Activated CD4-positive, alpha-beta T cell treated with anti-CD3 and anti-CD28 coated beads, Interleukin-2, amount 50 U/mL, for 4 hours (primary cell): ENCODE measurements around the gene RNASEH2B.

ENCODE experiments used
- DNase-seq, 2 experiments: peaks; one replicate each; pipeline ENCODE4 v3.0.0-alpha.2; 2020

The RNASEH2B gene

DNA sequence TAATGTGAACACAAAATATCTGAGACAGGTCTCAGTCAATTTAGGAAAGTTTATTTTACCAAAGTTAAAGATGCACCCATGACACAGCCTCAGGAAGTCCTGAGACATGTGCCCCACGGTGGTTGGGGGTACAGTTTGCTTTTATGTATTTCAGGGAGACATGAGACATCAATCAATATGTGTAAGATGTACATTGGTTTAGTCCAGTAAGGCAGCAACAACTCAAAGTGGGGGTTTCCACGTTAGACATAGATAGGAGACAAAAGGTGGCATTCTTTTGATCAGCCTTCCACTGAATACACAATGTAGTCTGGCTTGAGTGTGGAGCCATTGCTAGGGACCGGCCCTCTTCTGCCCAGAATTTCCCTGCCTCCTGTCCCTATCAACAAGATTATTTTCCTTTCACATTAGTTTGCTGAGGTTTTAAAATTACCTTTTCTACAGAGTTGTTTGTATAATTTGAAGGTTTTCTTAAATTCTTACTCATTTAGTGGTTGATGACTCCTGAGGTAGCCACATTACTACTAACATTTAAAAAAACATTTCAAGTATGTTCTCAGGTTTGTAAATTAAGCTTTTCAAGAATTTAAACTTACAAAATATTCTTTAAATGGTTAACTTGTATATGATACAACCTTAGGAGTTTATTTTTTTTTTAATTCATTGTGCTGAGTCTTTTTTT is 33.2 kb downstream of the RNASEH2B start:
- no peak for DNase-seq

DNA sequence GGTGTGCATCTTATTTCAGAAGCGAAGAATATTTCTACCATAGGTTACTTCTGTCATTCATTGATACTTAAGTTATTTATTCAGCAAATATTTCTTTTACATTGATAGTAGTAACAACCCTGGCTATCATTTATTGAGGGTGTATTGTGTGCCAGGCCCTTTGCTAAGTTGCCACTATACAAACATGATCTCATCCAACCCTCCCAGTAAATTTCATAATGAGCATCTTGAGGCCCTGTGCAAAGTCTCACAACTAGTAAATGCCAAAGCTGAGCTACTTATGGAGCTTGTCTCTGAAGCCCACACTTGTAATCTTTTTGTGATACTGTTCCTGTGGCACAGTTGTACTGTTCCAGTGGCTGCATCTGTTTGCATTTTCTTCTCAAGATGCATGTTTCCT is 36.1 kb downstream of the RNASEH2B start:
- DNase-seq: no peak

DNA sequence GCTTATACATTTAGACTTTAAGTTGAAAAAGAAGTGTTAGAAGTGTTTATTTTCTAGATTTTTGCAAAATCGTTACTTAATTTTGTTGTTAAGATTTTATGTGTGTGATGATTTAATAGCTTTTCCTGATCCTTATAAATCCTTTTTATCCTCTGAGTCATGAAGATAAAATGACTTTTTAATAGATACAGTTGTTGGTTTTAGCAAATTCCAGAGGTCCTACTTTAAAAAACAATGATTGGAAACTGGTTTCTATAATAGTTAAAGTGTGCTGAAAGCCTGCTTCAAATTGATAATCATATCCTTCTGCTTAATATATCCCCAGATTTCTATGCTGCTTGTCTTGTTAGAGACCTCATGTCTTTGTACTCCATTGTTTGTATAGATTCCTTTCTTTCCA is 39.0 kb downstream of the RNASEH2B start:
- no peak for DNase-seq

- no peak for DNase-seq
Measured at GRCh38 chr13:50950849-50951248, 41.3 kb downstream of the RNASEH2B start.

- no peak for DNase-seq
Measured at GRCh38 chr13:50951366-50951765, 41.8 kb downstream of the RNASEH2B start.

DNA sequence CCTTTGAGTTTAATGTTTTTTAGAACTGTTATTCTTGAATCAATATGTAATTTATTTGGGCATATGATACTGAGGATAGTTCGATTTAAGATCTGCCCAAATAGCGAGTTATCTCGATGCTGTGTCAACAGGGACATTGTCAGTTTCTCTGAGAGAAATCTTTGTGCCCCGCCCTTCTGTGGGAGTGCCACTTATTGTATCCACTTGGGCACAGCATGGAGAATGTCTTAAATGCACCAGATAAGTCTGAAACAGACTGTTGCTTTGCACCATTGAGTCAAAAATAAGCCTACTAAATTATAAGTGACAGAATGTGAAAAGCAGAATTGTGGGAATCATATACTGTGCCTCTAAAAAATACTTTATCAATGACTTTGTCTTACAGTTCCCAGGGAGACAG is 45.6 kb downstream of the RNASEH2B start:
- DNase-seq: no peak

GRCh38 chr13:50955798-50956197 is 46.2 kb downstream of the RNASEH2B start:
- no peak for DNase-seq

DNA sequence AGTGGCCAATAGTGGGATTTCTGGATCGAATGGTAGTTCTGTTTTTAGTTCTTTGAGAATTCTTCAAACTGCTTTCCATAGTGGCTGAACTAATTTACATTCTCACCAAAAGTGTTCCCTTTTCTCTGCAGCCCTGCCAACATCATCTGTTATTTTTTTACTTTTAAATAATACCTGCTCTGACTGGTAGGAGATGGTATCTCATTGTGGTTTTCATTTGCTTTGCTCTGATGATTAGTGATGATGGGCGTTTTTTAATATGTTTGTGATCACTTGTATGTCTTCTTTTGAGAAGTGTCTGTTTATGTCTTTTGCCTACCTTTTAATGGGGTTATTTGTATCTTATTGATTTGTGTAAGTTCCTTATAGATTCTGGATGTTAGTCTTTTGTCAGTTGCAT is 48.0 kb downstream of the RNASEH2B start:
- no peak for DNase-seq

DNA sequence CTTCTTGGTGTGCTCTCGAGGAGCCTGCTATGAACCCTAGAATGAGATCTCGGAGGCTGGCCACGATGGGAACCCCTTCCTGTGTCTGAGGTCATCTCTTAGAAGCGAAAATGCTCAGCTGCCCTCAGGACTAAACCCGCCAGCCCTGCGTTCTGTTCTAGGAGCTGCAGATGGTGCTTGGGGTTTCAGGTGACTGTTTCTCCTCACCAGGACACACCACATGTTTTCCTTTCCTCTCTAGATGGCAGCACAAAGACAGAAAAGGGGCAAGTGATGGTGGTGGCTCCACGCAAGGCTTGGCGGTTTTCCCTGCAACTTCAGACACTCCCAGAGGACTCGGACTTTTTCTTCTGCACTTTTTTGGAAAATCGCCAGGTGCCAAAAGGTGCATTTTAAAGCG is 60.1 kb downstream of the RNASEH2B start:
- no peak for DNase-seq

- no peak for DNase-seq
Measured at GRCh38 chr13:50970956-50971355, 61.4 kb downstream of the RNASEH2B start.

- no peak for DNase-seq
Measured at GRCh38 chr13:50974268-50974667, 64.7 kb downstream of the RNASEH2B start.

DNA sequence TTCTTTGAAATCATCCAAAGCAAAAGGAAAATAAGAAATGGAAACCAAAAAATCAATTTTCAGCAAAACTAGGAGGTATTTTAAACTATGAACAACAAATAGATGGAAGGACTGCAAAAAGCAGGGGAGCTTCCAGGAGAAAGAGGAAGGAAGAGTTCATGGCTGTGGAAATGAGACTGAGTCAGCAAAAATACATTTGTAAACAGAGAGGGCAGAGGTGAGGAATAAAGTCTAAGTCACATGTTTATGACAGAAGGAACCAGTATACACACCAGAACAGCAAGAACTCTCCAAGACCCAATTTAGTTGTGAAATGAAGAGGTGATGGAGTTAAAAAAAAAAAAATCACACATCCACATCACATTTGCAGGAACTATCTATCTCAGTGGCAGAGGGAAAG is 69.6 kb downstream of the RNASEH2B start:
- DNase-seq: no peak

DNA sequence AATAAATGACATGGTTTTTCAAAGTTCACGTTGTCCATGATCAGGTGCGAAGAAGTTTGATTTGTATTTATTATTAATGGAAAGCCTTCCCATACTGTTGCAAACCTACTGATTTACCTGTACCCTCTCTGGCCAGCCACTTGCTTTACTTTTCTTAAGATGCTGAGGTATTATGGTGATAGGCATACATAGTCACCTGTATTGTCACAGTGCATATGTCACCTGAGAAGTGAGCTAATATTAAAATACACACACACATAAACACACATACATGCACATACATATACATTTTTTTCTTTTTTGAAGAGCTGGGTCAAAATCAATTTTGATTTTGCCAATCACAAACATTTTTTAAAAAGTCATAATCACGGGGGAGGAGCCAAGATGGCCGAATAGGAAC is 72.1 kb downstream of the RNASEH2B start:
- DNase-seq: no peak

GRCh38 chr13:50989476-50989875 is 79.9 kb downstream of the RNASEH2B start:
- no peak for DNase-seq

GRCh38 chr13:50990065-50990817 is 80.7 kb downstream of the RNASEH2B start:
- no peak for DNase-seq

DNA sequence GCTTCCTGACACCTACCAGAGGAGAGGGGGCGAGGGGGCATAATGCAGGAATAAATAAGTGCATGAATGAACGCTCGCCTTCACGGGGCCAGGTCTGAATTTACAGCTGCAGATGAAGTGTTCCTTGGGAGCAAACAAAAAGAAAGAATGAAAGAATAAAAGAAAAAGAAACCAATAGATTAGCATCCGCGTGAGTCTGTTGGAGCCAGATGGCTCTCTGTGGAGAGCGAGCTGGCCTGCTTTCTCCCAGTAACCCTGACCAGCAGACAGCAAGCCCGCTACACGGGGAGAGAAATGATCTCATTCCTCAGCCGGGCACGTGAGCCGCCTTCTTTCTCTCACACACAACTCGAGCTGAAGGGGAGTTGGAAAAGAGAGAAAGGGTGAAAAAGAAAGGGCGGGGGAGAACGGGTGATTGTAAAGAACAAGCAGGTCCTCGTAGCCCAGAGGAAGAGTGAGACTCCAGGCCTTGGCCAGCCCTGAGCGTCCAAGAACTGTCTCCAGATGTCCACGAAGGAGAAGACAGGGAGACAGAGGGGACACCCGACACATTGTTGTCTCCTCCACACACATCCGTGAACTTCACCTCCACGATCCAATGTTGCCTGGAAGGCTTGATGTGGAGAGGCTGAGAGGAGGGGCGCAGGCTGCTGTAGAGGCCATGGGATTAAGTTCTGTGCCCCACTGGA is 81.4 kb downstream of the RNASEH2B start:
- no peak for DNase-seq

GRCh38 chr13:50991579-50992521 is 82.3 kb downstream of the RNASEH2B start:
- no peak for DNase-seq

- DNase-seq: no peak
Measured at GRCh38 chr13:50993371-50993770, 83.8 kb downstream of the RNASEH2B start.

DNA sequence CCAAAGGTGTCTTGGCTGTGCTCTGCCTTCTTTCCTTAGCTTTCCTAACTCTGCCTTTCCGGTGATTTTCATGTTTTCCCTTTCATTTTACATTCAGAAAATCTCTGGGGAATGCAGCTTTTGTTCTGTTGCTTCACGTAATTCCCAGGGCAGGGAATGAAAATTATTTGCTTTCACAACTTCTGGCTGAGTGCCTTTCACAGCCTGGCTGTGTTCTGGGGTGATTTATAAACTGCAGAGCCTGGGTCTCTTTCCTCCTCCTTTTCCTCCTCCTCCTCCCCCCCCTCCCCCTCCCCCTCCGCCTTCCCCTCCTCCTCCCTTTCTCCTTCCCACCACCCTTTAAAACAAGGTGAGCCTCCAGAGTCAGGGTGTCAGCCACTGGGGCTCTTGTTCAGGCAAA is 84.3 kb downstream of the RNASEH2B start:
- no peak for DNase-seq

GRCh38 chr13:50994651-50995050 is 85.1 kb downstream of the RNASEH2B start:
- no peak for DNase-seq

DNA sequence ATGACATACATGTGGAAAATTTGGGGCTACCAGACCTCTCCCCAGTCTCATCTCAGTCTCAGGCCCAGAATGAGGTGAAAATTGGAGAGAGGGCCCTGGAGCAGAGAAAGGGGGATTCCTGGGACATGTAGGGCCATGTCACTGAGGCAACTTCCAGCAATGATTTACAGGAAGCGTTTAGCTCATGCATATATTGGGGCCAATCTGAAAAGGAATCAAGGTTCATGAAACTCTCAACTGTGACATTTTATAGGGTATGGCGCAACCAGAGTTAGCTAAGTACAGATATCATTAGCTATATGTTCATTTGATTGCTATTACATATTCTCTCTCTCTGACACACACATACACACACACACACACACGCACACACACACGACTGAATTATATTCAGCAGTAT is 86.3 kb downstream of the RNASEH2B start:
- DNase-seq: no peak

GRCh38 chr13:50998326-50998725 is 88.7 kb downstream of the RNASEH2B start:
- no peak for DNase-seq

GRCh38 chr13:50999641-51000040 is 90.0 kb downstream of the RNASEH2B start:
- no peak for DNase-seq
